Fibroblast of skin of left quadriceps (primary cell): ENCODE results near the gene MERTK.
"Not testable (repeated sequence)": the region's sequence is repeated elsewhere in the genome, so short reads cannot be mapped to it uniquely, and the experiment has no call there.

Experiments
- DNase-seq, 2 experiments: peaks; one replicate each; pipeline ENCODE4 v3.0.0-alpha.2; 2013; ENCODE audit warnings: low read depth in 2 of 2

Gene MERTK

DNA sequence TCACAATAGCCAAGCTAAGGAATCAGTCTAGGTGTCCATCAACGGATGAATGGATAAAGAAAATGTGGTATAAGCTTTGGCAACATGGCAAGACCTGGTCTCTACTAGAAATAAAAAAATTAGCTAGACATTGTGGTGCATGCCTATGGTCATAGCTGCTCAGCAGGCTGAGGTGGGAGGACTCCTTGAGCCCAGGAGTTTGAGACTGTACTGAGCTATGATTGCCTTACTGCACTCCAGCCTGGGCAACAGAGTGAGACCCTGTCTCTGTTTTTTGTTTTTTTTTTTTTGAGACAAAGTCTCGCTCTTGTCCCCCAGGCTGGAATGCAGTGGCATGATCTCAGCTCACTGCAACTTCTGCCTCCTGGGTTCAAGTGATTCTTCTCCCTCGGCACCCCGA, 11.6 kb downstream of the MERTK start:
- DNase-seq: not testable (repeated sequence)

GRCh38 chr2:111910609-111911277, 12.3 kb downstream of the MERTK start:
- no peak for DNase-seq

GRCh38 chr2:111911295-111911977, 13.0 kb downstream of the MERTK start:
- DNase-seq: not testable (repeated sequence)

GRCh38 chr2:111912547-111912946, 14.1 kb downstream of the MERTK start:
- DNase-seq: no peak

DNA sequence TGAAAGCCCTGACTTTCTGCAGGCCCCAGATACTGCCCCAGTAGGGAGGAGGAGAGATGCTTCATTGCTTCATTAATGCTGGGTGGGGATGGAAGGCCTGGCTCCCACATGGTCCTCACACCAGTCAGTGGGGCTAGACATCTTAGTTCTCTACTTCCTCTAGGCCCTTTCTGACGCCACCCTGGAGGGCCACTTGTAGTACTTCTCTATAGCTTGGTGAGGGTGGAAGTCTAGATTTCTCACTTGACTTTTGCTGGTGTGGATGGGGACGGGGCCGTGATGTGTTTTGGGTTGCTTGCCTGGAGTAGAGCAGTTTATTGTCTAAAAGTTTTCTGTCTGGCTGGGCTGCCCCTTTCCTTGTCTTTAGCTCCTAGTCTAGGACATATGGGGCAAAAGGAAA, 18.7 kb downstream of the MERTK start:
- DNase-seq: no peak

GRCh38 chr2:111918383-111918806, 20.0 kb downstream of the MERTK start:
- peak; percentile 95 for DNase-seq

- no peak for DNase-seq
Observed at GRCh38 chr2:111919365-111919764, 21.0 kb downstream of the MERTK start.

DNA sequence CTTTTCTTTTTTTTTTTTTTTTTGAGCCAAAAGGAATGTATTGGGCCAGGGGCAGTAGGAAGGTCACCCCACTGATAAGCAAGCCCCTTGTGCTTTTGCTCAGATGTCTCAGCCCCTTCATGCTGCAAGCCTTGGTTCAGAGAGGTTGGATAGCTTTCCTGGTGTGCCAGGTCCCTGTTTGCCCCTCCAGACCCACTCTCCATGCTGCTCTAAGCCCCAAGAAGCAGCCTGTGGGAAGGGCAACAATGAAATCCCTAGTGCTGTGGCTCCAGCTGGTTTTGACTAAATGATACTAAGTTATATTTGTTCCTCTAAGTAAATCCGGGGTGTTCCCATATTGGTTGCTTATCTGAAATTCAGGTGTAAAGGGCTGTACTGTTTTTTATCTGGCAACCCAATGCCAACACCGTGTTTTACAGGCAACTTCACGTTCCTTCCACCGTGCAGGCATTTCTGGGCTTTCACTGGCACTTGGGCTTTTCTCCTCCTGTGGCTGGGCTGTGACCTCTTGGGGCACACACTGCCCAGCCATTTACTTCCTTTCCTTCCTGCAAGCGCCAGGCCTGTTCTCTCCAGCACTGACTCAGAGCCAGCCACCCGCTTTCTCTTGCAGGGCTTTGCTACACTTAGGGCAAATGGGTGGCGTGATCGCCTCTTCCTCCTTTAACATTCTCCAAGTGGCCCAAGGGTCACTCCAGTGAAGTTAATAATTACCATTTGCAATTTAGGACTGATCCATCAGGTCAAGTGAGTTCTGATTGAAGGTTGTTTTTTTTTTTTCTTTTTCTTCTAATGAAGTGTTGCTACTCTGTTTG, 21.6 kb downstream of the MERTK start:
- no peak for DNase-seq

GRCh38 chr2:111923276-111923804, 24.9 kb downstream of the MERTK start:
- DNase-seq: peak; percentile 48 to 54

DNA sequence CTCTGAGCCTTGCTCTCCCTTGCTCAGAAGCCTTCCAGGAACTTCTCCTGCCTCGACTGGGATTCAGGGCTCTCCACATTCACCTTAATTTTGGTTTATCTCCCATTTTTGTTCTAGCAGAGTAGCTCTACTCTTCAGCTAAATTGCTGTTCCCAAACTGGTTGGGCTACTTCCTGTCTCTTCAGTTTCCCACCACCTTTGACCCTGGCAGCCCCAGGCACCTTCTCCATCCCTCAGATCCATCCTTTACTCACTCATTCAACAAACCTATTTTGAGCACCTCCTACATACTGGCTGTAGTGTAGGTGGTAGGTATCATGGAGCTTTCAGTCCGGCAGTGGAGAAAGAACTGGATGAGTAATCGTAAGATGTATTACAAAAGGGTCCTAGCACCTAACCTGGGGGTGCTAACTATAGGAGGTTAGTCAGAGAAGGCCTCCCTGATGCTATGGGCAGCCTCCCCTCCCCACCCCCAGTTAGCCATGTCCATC, 26.3 kb downstream of the MERTK start:
- DNase-seq: no peak

- no peak for DNase-seq
Observed at GRCh38 chr2:111927723-111928122, 29.3 kb downstream of the MERTK start.

DNA sequence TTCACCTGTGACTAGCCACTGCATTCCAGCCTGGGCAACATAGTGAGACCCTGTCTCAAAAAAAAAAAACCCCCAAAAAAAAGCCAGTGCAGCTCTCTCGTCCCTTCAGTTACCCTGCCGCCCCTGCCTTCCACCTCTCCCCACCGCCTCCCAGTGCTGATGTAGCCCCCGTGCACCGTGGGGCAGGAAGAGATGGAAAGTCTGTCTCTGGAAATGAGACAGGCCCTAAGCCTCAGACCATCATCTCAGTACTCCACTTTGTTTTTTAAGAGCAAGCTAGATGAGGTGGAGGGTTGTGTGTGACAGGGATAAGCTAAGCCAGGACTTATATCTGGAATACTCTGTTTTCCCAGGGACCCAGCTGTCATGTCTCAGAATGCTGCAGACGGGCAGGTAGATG, 32.0 kb downstream of the MERTK start:
- no peak for DNase-seq

DNA sequence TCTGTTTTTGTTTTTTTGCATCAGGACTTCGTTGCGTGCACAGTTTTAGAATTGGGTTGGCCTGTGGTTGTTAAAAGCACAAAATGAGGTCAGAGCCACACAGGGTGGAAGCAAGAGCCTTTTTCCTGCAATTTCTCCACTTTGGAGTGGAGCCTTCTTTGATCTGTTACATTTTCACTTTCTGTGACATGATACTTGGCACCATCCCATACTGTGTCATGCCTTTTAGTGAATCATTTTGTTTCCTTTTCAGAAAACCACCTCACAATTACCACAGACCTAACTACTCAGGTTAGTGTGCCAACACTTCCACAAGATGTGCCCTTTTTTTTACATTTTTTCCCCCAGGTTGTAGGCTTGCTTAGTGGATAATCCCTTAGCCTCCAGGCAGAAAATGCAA, 32.5 kb downstream of the MERTK start:
- peak in 1 of 2 experiments; percentile 9 for DNase-seq

DNA sequence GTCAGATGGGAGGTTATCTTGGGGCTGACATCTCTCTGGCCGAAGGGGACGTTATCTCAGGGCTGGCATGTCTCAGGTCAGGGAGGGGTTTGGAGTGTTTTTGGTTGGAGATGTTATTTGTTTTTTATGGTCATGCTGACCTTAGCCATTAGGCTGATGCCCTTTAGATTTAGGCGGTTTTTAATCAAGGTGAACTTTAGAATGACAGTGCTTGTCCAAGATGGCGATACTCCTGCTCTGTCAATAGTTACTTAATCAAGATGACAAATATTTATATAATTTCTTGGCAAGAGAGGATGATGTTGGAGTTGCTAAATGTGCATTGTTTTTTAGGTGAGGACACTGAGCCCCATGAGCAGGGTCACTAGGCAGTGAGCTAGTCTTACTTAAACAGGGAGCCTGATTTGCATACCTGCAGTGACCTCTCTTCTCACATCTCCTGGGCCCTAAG, 34.5 kb downstream of the MERTK start:
- DNase-seq: no peak

DNA sequence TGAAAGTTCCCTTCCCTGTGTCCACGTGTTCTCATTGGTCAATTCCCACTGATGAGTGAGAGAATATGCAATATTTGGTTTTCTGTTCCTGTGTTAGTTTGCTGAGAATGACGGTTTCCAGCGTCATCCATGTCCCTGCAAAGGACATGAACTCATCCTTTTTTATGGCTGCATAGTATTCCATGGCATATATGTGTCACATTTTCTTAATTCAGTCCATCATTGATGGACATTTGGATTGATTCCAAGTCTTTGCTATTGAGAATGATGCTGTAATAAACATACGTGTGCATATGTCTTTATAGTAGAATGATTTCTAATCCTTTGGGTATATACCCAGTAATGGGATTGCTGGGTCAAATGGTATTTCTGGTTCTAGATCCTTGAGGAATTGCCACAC, 35.5 kb downstream of the MERTK start:
- DNase-seq: not testable (repeated sequence)

GRCh38 chr2:111936881-111937280, 38.5 kb downstream of the MERTK start:
- no peak for DNase-seq

GRCh38 chr2:111938392-111938791, 40.0 kb downstream of the MERTK start:
- no peak for DNase-seq

DNA sequence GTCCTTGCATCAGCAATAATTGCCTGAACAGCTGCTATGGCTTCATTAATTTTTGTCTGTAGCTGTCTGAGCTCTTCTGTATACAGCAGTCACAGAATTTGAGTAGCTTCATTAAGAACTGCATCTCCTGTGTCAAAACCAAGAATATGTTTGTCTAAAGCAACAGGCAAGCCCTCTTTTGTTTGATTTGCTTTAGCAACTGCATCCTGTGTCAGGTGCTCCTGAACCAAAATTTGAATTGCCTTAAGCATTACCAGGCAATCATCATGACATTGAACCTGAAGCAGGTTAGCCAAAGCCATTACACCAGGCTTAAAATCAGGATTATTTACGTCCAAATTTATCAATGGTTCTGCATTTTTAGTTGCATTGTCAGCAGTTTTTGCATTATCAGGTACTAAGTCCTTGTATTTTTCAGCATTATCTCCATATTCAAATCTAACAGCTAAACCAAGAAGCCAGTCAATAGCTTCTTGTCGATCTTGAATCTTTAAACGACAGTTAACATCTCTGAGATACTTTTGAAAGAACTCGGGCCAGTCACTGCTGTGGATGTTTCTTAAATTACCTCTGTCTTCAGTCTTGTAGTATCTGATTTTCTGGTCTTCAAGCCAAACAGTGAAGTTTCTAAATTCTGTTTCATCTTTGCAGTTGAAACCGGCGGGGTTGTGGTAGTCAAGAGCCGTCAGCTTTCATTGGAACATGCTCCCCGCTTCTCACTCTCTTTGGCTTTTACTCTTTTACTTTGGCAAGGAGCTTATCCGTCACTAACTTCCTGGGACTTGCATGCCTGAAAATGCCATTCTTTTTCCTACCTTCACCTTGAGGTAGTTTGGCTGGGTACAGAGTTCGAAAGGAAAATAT, 42.2 kb downstream of the MERTK start:
- DNase-seq: no peak

DNA sequence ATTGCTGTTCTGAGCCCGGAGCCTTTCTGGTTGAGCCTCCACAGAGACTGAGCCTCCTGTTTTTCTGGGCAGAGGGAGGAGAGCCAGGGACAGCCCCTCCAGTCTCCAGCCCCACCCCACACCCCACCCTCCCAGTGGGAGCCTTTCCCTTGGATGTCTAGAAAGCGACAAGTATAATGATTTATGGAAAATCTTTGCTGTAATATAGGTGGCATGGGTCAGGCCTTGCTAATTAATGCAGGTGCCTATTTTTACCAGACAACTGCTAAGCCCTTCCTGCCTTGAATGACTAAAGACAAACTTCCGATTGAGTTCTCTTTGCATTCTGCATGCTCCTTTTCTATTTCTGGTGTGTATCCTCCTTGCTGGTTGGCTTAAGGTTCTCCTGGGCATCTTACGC, 43.1 kb downstream of the MERTK start:
- no peak for DNase-seq

DNA sequence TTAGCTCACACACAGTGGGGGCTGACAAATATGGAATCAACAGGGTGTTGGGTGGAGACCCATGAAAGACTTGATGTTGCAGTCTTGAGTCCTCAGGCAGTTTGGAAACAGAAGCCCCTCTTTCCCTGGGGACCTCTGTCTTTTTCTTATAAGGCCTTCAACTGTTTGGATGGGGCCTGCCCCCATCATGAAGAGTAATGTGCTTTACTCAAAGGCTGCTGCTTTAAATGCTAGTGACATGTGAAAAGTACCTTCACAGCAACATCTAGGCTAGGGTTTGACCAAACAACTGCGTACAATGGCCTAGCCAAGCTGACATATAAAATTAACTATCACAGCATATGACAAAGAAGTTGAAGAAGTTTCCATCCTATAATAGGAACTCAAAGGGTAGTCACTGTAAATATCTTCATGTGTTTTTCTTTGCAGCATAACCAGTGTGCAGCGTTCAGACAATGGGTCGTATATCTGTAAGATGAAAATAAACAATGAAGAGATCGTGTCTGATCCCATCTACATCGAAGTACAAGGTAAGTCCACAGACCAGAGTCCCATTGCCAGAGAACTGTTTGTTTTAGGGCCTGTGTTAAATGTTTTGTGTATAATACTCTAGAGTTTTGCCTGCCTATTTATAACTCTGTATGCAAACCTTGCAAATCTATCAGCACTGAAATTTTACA, 46.3 kb downstream of the MERTK start:
- DNase-seq: no peak
